Fibroblast of villous mesenchyme (primary cell): ENCODE data around the gene NKAIN2. TPM values are rescaled to one million over a fixed set of nuclear protein-coding genes. Genes with fewer than 3 reads are reported as not detected.

Experiments
- DNase-seq: peaks from one replicate; pipeline ENCODE4 v3.0.0-alpha.2; 2010; ENCODE audit warnings: low read depth
- H3K4me3 ChIP-seq: 2 replicates; pipeline ENCODE4 v1.5.1; 2011; ENCODE audit warnings: low read depth, mild to moderate bottlenecking, low read length
- total RNA-seq: library from RNA; depleted of rRNA; stranded (reverse); fragments of >200 nt; gene quantifications from 2 replicates; pipeline ENCODE4 v1.2.3, GENCODE V29; 2012
- TF ChIP-seq, protein P1 (sequence below): IDR thresholded peaks from 2 replicates; pipeline ENCODE4 v1.5.1; 2012; ENCODE audit warnings: low read depth, mild to moderate bottlenecking, low read length; ENCODE audit not compliant: insufficient read depth

Gene NKAIN2
- total RNA-seq, 1 donor: not detected

DNA sequence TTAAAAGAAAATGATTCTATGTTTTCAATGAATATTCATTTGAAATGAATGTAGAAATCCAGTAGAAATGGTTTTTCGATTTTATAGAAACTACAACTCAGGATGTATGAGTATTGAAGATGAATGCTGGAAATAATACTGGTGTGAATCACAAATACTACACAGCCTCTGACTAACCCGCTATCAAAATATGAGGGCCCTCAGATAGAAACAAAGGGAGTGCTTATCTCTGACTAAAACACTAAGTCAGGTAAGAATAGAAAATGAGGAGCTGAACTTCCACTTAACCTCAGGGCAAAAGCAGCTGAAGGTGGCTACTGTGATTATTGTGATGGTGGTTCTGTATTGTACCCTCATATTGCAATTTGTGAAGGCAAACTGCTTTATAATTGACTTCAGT lies 937.7 kb downstream of the NKAIN2 start:
- TF ChIP-seq, protein P1, sequence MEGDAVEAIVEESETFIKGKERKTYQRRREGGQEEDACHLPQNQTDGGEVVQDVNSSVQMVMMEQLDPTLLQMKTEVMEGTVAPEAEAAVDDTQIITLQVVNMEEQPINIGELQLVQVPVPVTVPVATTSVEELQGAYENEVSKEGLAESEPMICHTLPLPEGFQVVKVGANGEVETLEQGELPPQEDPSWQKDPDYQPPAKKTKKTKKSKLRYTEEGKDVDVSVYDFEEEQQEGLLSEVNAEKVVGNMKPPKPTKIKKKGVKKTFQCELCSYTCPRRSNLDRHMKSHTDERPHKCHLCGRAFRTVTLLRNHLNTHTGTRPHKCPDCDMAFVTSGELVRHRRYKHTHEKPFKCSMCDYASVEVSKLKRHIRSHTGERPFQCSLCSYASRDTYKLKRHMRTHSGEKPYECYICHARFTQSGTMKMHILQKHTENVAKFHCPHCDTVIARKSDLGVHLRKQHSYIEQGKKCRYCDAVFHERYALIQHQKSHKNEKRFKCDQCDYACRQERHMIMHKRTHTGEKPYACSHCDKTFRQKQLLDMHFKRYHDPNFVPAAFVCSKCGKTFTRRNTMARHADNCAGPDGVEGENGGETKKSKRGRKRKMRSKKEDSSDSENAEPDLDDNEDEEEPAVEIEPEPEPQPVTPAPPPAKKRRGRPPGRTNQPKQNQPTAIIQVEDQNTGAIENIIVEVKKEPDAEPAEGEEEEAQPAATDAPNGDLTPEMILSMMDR: no peak
- no peak for DNase-seq
- no peak overlapping the region for H3K4me3 ChIP-seq

DNA sequence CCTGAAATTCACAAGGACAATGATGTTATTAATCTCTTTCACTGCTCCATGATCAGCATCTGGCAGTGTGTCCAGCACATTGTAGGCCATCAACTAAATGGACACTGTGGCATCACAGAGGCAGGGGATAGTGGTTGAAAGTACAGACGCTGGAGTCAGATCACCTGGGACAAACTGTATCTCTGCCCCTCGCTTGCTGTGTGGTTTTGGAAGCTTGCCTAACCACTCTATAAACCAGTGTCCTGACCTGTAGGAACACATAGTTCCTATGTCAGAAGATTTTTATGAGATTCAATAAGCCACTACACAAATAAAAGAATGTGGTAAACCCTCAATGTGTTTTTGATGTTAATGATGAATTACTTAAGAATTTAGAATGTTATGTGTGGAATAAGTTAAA lies 939.3 kb downstream of the NKAIN2 start:
- H3K4me3 ChIP-seq: no peak overlapping the region
- DNase-seq: peak; percentile 12
- TF ChIP-seq, protein P1: no peak

DNA sequence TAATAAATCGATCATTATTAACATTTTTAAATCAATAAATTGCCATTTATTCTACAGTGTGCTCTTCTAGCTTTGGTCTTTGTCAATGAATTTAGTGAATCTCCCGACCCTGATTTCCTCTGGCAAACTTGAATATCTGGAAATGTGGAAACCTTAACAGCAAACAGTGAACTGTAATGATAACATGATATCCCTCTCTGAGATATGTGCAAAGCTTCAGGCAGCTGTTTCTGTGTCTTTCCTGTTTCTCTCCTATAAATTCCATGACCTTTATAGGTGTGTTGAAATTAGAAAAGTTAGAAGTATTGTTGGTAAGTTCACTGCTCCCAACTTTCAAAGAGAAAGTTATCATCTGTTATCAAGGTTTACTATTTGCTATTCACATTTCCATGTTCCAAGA lies 939.8 kb downstream of the NKAIN2 start:
- TF ChIP-seq, protein P1: no peak
- no peak for DNase-seq
- H3K4me3 ChIP-seq: no peak overlapping the region

DNA sequence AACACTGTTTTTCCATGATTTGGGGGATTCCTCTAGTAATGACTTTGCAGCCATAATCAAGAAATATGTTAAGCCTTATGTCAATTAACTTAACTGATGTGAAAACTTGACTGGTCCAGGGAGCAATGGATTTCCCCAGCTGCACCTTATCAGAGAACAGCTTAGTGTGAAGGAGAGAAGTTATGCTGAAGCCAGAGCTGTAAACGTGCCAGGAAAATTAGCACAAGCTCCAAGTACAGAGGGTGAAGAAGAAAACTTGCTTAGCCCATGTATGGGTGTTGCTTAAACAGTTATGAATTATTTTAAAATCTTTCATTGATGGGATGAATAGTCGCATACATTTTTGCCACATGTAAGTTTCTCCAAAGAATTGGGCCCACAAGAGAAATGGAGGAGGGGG lies 943.7 kb downstream of the NKAIN2 start:
- TF ChIP-seq, protein P1: no peak
- no peak overlapping the region for H3K4me3 ChIP-seq
- peak; percentile 1 for DNase-seq

DNA sequence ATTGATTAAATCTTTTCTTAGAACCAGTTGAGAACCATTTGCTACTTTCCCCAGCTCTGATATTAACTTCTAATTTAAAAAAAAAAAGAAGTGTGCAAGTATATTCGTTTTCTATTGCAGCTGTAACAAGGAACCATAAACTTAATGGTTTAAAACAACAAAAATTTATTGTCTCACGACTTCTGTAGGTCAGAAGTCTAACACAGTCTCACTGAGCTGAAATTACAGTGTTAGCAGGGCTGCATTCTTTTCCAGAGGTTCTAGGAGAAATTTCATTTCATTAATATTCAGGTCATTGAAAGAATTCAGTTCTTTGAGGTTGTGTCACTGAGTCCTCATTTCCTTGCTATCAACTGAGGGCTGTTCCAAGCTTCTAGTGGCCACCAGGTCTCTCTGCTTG lies 945.1 kb downstream of the NKAIN2 start:
- H3K4me3 ChIP-seq: no peak overlapping the region
- TF ChIP-seq, protein P1: no peak

DNA sequence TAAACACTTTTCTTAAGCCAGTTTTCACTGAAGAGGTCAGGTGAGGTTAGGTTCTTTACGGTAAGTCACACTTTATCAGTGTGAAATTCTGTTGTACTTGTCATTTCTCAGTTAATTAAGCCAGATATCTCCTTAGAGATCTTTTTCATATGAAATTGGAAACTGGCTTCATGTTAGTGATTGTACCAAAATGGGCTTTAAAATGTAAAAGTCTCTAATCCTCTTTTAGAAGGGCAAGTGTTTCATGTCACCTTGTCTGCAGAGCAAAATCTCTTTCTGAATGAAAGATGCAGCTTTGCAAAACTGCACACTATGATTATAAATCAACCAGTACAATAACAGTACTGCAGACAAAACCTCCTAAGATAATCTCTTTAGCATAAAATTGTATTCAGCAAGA lies 949.3 kb downstream of the NKAIN2 start:
- no peak for DNase-seq
- TF ChIP-seq, protein P1: no peak
- no peak overlapping the region for H3K4me3 ChIP-seq

More for the DNA sequence above, 945.1 kb downstream of the NKAIN2 start:
- DNase-seq: no peak

DNA sequence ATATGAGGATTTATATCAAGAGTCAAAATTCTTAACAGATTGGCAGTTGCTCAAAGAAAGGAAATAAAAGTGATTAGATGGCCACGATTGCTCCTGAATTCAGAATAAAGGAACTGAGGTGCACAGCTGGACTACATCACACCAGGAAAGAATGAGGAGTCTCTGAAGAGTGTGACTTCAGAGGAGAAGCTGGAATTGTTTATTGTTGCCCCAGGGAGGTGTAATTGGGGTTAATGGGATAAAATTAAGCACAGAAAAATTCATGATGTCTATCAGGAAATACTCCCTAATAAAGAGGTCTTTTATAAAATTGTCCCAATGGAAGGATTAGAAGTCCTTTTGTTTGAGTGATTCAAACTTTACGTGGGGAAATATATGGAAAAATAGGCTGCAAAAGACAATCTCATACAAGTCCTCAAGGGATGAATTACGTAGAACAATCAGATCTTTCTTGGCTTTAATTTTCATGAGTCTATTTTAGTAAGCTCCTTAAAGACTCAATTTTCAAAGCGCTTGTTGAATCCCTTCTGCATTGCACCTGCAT lies 950.0 kb downstream of the NKAIN2 start:
- TF ChIP-seq, protein P1: no peak
- DNase-seq: no peak
- H3K4me3 ChIP-seq: no peak overlapping the region
